Measurements from ENCODE around the gene VMP1. TPM values are rescaled to one million over a fixed set of nuclear protein-coding genes. Genes with fewer than 3 reads are reported as not detected.
A peak's percentile ranks its signal among the peaks of the same experiment; 100 is the strongest.

The VMP1 gene
- total and polyA plus RNA-seq, 2 of the 13 experiments (the other 11 are each of a cell fraction or from before 2014, with no cell fraction given), result 186 to 271 TPM

GRCh38 chr17:59842901-59843652 lies 135.6 kb downstream of the VMP1 start (continued):
- peak; percentile 75 for TF ChIP-seq SOX5 (CRISPR knock-in tag; IDR thresholded peaks at IDR 0.05; ENCODE audit: borderline replicate concordance)
- TF ChIP-seq ZNF296 (CRISPR knock-in tag; conservative IDR thresholded peaks at IDR 0.05), result no peak
- TF ChIP-seq MZF1 (CRISPR knock-in tag; IDR thresholded peaks at IDR 0.05; ENCODE audit: borderline replicate concordance), result no peak
- TF ChIP-seq ZNF446 (CRISPR knock-in tag; IDR thresholded peaks at IDR 0.05), result no peak
- TF ChIP-seq ATF7 (IDR thresholded peaks at IDR 0.05), result no peak
- peak; percentile 87; the same call in 1 of the 2 replicates for TF ChIP-seq ATF7 (CRISPR knock-in tag; IDR thresholded peaks at IDR 0.05)
- TF ChIP-seq KLF9 (CRISPR knock-in tag; IDR thresholded peaks at IDR 0.05; ENCODE audit: low read depth), result 0 out of 2 replicates have a peak, but pooled peaks have one; percentile 59
- TF ChIP-seq HOXD1 (CRISPR knock-in tag; IDR thresholded peaks at IDR 0.05), result peak; percentile 22; the same call in 1 of the 2 replicates
- TF ChIP-seq ELF4 (CRISPR knock-in tag; IDR thresholded peaks at IDR 0.05; ENCODE audit: borderline replicate concordance), result peak; percentile 57; the same call in 1 of the 2 replicates
- no peak for TF ChIP-seq ZNF605 (CRISPR knock-in tag; IDR thresholded peaks at IDR 0.05)
- TF ChIP-seq BORCS8-MEF2B (CRISPR knock-in tag; IDR thresholded peaks at IDR 0.05), result peak; percentile 36; the same call in 1 of the 2 replicates
- TF ChIP-seq SMYD3 (CRISPR knock-in tag; IDR thresholded peaks at IDR 0.05), result no peak
- TF ChIP-seq ZNF484 (CRISPR knock-in tag; IDR thresholded peaks at IDR 0.05; ENCODE audit: borderline replicate concordance, low read depth), result no peak
- peak; percentile 7; the same call in 1 of the 2 replicates for TF ChIP-seq SNAPC2 (CRISPR knock-in tag; IDR thresholded peaks at IDR 0.05)
- no peak for TF ChIP-seq PTBP1 (IDR thresholded peaks at IDR 0.05; ENCODE audit: low read depth, low read length, poor library complexity, severe bottlenecking)
- TF ChIP-seq NCOA1 (CRISPR knock-in tag; IDR thresholded peaks at IDR 0.05), result peak; percentile 80; the same call in 1 of the 2 replicates
- TF ChIP-seq ATAD3A (CRISPR knock-in tag; IDR thresholded peaks at IDR 0.05), result no peak
- TF ChIP-seq BCL6 (CRISPR knock-in tag; IDR thresholded peaks at IDR 0.05), result peak; percentile 41; the same call in 1 of the 2 replicates
- no peak for TF ChIP-seq E2F5 (CRISPR knock-in tag; conservative IDR thresholded peaks at IDR 0.05)
- peak; percentile 81 to 94 for TF ChIP-seq POLR2A (IDR thresholded peaks at IDR 0.05; ENCODE audit: insufficient read depth in 1 of 2, low read depth in 2 of 2, low read length in 2 of 2)
- no peak for TF ChIP-seq ZBTB1 (CRISPR knock-in tag; IDR thresholded peaks at IDR 0.05; ENCODE audit: borderline replicate concordance)
- TF ChIP-seq ZNF572 (CRISPR knock-in tag; IDR thresholded peaks at IDR 0.05), result peak; percentile 84; the same call in 1 of the 2 replicates
- peak; percentile 41; the same call in 1 of the 2 replicates for TF ChIP-seq CREB1 (IDR thresholded peaks at IDR 0.05)
- peak; percentile 62 for TF ChIP-seq CREB1 (CRISPR knock-in tag; IDR thresholded peaks at IDR 0.05)
- TF ChIP-seq ZNF781 (CRISPR knock-in tag; IDR thresholded peaks at IDR 0.05; ENCODE audit: borderline replicate concordance, not compliant biosample characterization), result peak; percentile 0
- 0 out of 2 replicates have a peak, but pooled peaks have one; percentile 17 for TF ChIP-seq ZNF3 (CRISPR knock-in tag; IDR thresholded peaks at IDR 0.05)
- TF ChIP-seq GZF1 (CRISPR knock-in tag; IDR thresholded peaks at IDR 0.05), result no peak; the same call in 1 of the 2 replicates
- TF ChIP-seq ELK4 (CRISPR knock-in tag; IDR thresholded peaks at IDR 0.05; ENCODE audit: borderline replicate concordance), result peak; percentile 82; the same call in 1 of the 2 replicates
- 0 out of 2 replicates have a peak, but pooled peaks have one; percentile 18 for TF ChIP-seq ESRRA (CRISPR knock-in tag; IDR thresholded peaks at IDR 0.05; ENCODE audit: low read depth)
